SK-N-SH (cell line): ENCODE measurements around the gene COX8A. TPM values are rescaled to one million over a fixed set of nuclear protein-coding genes. Genes with fewer than 3 reads are reported as not detected.

Source experiments
- CTCF ChIA-PET: fragments of 300-600, 350-600 bp; formaldehyde crosslinking; extraction: SDS; loops from one replicate; lab custom pipeline; 2021; lab: Yijun Ruan, JAX
- POLR2A ChIA-PET: fragments of 350-600 bp; sonication (Branson Sonifier 250); formaldehyde crosslinking; extraction: SDS; loops from one replicate; lab custom pipeline; 2020; ENCODE audit warnings: antibody characterized with exemption, inconsistent platforms; lab: Yijun Ruan, JAX
- DNase-seq: peaks from one replicate; pipeline ENCODE4 v3.0.0; 2012
- H2AFZ ChIP-seq: fragments of 200-600 bp; sonication (generic); 2 replicates; pipeline ENCODE4 v1.8.1; 2016; ENCODE audit warnings: antibody characterized with exemption, mild to moderate bottlenecking, low read depth
- H3F3A ChIP-seq: fragments of 200-600 bp; sonication (generic); replicated peaks from 2 replicates; pipeline ENCODE3; 2016; ENCODE audit warnings: antibody characterized with exemption, mild to moderate bottlenecking; ENCODE audit not compliant: insufficient read depth
- H3K27ac ChIP-seq, 2 experiments: fragments of 200-500 bp in 1 of 2; fragments of 200-600 bp in 1 of 2; sonication (Bioruptor generic) in 1 of 2; sonication (generic), shearing (Covaris generic) in 1 of 2; 2 replicates each; pipeline versions ENCODE4 v1.5.1 to v1.6.1; 2014 to 2016; ENCODE audit warnings: low read depth in 2 of 2, inconsistent platforms in 1 of 2, low read length in 1 of 2, mild to moderate bottlenecking in 1 of 2, mixed read lengths in 1 of 2
- H3K27me3 ChIP-seq: fragments of 200-600 bp; sonication (generic), shearing (Covaris generic); 2 replicates; pipeline ENCODE4 v1.6.1; 2016; ENCODE audit warnings: mixed run types; ENCODE audit not compliant: insufficient read depth
- H3K36me3 ChIP-seq, 2 experiments: fragments of 200-500 bp in 1 of 2; fragments of 200-600 bp in 1 of 2; sonication (Bioruptor generic) in 1 of 2; sonication (generic) in 1 of 2; replicated peaks in 1 of 2; 2 replicates each; pipeline versions ENCODE3 to v1.5.1; 2014 to 2016; ENCODE audit warnings: low read length in 1 of 2, mild to moderate bottlenecking in 1 of 2; ENCODE audit not compliant: insufficient read depth in 2 of 2, control insufficient read depth in 1 of 2
- H3K4me1 ChIP-seq, 2 experiments: fragments of 200-500 bp in 1 of 2; fragments of 200-600 bp in 1 of 2; sonication (Bioruptor generic) in 1 of 2; sonication (generic), shearing (Covaris generic) in 1 of 2; 2 replicates each; pipeline versions ENCODE4 v1.5.1 to v1.6.1; 2014 to 2016; ENCODE audit warnings: low read depth in 1 of 2, low read length in 1 of 2, mixed run types in 1 of 2; ENCODE audit not compliant: insufficient read depth in 2 of 2, control insufficient read depth in 1 of 2
- H3K4me2 ChIP-seq: fragments of 200-600 bp; sonication (generic), shearing (Covaris generic); 2 replicates; pipeline ENCODE4 v1.6.1; 2017; ENCODE audit warnings: mixed run types
- H3K4me3 ChIP-seq, 2 experiments: fragments of 200-500 bp in 1 of 2; fragments of 200-600 bp in 1 of 2; sonication (Bioruptor generic) in 1 of 2; sonication (generic), shearing (Covaris generic) in 1 of 2; 2 replicates each; pipeline versions ENCODE4 v1.5.1 to v1.8.1; 2014 to 2016; ENCODE audit warnings: low read depth in 2 of 2, inconsistent platforms in 1 of 2, low read length in 1 of 2, mild to moderate bottlenecking in 1 of 2, mixed read lengths in 1 of 2, moderate library complexity in 1 of 2
- H3K79me2 ChIP-seq: fragments of 200-600 bp; sonication (generic); 2 replicates; pipeline ENCODE4 v1.8.1; 2017; ENCODE audit warnings: mild to moderate bottlenecking; ENCODE audit not compliant: insufficient read depth
- H3K9ac ChIP-seq: fragments of 200-600 bp; sonication (generic); 2 replicates; pipeline ENCODE4 v1.6.1; 2017; ENCODE audit warnings: mixed run types
- H3K9me2 ChIP-seq: fragments of 200-600 bp; sonication (generic); 2 replicates; pipeline ENCODE4 v1.6.1; 2017; ENCODE audit warnings: mixed run types
- H3K9me3 ChIP-seq: fragments of 200-600 bp; sonication (generic); 2 replicates; pipeline ENCODE4 v1.6.1; 2017; ENCODE audit warnings: mixed run types, mild to moderate bottlenecking, moderate library complexity
- H4K20me1 ChIP-seq: fragments of 200-600 bp; sonication (generic); 2 replicates; pipeline ENCODE4 v1.6.1; 2017; ENCODE audit warnings: mild to moderate bottlenecking, mixed run types; ENCODE audit not compliant: insufficient read depth
- CHD2 ChIP-seq: fragments of 150-350 bp; IDR thresholded peaks from 2 replicates; pipeline ENCODE4 v1.6.1; 2018; ENCODE audit warnings: low read length; ENCODE audit not compliant: partially characterized antibody
- ELF1 ChIP-seq: IDR thresholded peaks from 2 replicates; pipeline ENCODE4 v1.4.0; 2012
- EZH2phosphoT487 ChIP-seq: fragments of 200-600 bp; sonication (generic); IDR thresholded peaks from 2 replicates; pipeline ENCODE4 v1.6.1; 2017; ENCODE audit warnings: low read depth, mixed run types, mild to moderate bottlenecking, antibody characterized with exemption, moderate library complexity, borderline replicate concordance
- FOXJ3 ChIP-seq: sonication (generic); formaldehyde crosslinking; IDR thresholded peaks from 2 replicates; pipeline ENCODE4 v1.5.1; 2020; ENCODE audit warnings: mild to moderate bottlenecking, missing genetic modification reagents
- FOXM1 ChIP-seq: IDR thresholded peaks from 2 replicates; pipeline ENCODE4 v1.4.0; 2012; ENCODE audit warnings: low read depth, mild to moderate bottlenecking
- GATA2 ChIP-seq: sonication (generic); formaldehyde crosslinking; IDR thresholded peaks from 2 replicates; pipeline ENCODE4 v1.5.0; 2020; ENCODE audit warnings: mild to moderate bottlenecking, missing genetic modification reagents
- MEF2A ChIP-seq: IDR thresholded peaks from 2 replicates; pipeline ENCODE4 v1.4.0; 2012; ENCODE audit warnings: low read depth, borderline replicate concordance
- NFIC ChIP-seq: IDR thresholded peaks from 2 replicates; pipeline ENCODE4 v1.4.0; 2012; ENCODE audit warnings: borderline replicate concordance
- POLR2AphosphoS5 ChIP-seq: IDR thresholded peaks from 2 replicates; pipeline ENCODE4 v1.6.1; 2012; ENCODE audit warnings: low read depth, low read length
- RCOR1 ChIP-seq: fragments of 150-350 bp; IDR thresholded peaks from 2 replicates; pipeline ENCODE4 v1.6.1; 2017; ENCODE audit warnings: antibody characterized with exemption, low read length
- RXRA ChIP-seq: IDR thresholded peaks from 2 replicates; pipeline ENCODE4 v1.4.0; 2012; ENCODE audit warnings: low read depth, mild to moderate bottlenecking, borderline replicate concordance
- SMC3 ChIP-seq: IDR thresholded peaks from 2 replicates; pipeline ENCODE4 v1.6.1; 2012; ENCODE audit warnings: low read depth, low read length, improper control_type of control experiment
- TAF1 ChIP-seq: IDR thresholded peaks from 2 replicates; pipeline ENCODE4 v1.6.1; 2012; ENCODE audit warnings: low read depth, mild to moderate bottlenecking, low read length, moderate library complexity, borderline replicate concordance
- TCF12 ChIP-seq: IDR thresholded peaks from 2 replicates; pipeline ENCODE4 v1.4.0; 2012
- WGBS: methylation state at CpG from one replicate; pipeline ENCODE4 v1.1.6; 2017; ENCODE audit warnings: low lambda C conversion rate; 5-methylcytosine and 5-hydroxymethylcytosine counted together
- polyA plus RNA-seq, 3 experiments: library from polyadenylated mRNA; depleted of rRNA; stranded (reverse); fragments of >200 nt; gene quantifications; 2 replicates each; pipeline ENCODE4 v1.2.3, GENCODE V29; 2012
- TF ChIP-seq, protein P1 (sequence below): IDR thresholded peaks from 2 replicates; pipeline ENCODE4 v1.4.0; 2012; ENCODE audit warnings: low read depth, borderline replicate concordance
- TF ChIP-seq, protein P2 (sequence below): IDR thresholded peaks from 2 replicates; pipeline ENCODE4 v1.4.0; 2012; ENCODE audit warnings: low read depth, borderline replicate concordance
- TF ChIP-seq, protein P3 (sequence below): IDR thresholded peaks from 2 replicates; pipeline ENCODE4; 2012
- TF ChIP-seq, protein P4 (sequence below): fragments of 150-350 bp; IDR thresholded peaks from 2 replicates; pipeline ENCODE4 v1.6.1; 2016; ENCODE audit warnings: mild to moderate bottlenecking, low read depth, low read length

COX8A gene
- polyA plus RNA-seq, 1 of the 3 experiments (the other 2 are of a cell fraction), result 824 TPM

DNA sequence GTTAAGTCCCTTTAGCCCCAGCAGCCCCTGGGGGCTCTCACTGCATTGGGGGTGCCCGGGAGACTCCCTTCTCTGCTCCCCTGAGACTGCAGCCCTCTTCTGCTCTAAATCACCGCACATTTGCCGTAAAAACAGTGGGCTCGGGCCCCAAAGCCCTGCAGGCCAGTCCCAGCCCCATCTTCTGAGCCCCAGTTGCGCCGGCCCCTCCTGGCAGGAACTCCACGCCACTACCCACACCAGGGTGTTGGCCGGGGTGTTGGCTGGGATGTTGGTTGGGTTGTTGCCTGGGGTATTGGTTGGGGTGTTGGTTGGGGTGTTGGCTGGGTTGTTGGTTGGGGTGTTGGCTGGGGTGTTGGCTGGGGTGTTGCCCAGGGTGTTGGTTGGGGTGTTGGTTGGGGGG lies 35.3 kb downstream of the COX8A start:
- POLR2A ChIA-PET, result interaction anchor here (0.6 kb wide), 1 partner anchor 153 kb away, joined by 3 read pairs; no protein-coding TSS in a partner anchor
- 98% methylated on average over 8 of the region's 8 CpGs for WGBS
- peaks cover 0 to 3% of the 10 kb centered on the region in 2 experiments for H3K36me3 ChIP-seq
- no peak overlapping the region for H3K27ac ChIP-seq
- no peaks in the 10 kb centered on the region for H3K79me2 ChIP-seq
- DNase-seq, result no peak
- peaks cover 0 to 13% of the 10 kb centered on the region in 2 experiments; a peak in 2 of 4 replicates for H3K4me1 ChIP-seq
- H4K20me1 ChIP-seq, result 0 out of 2 replicates have a peak, but pooled peaks cover under 1% of the 10 kb centered on the region
- CTCF ChIA-PET, result interaction anchor here (0.9 to 1.4 kb wide), 2 partner anchors 10 to 21 kb away, joined by 3 read pairs; no protein-coding TSS in a partner anchor
- no peaks in the 10 kb centered on the region for H3K27me3 ChIP-seq
- H3K9ac ChIP-seq, result no peak overlapping the region
- H3K4me3 ChIP-seq, result no peak overlapping the region
- H3K9me2 ChIP-seq, result no peaks in the 10 kb centered on the region
- H3K9me3 ChIP-seq, result no peaks in the 10 kb centered on the region
- H3K4me2 ChIP-seq, result no peak overlapping the region
- no peak for TF ChIP-seq RCOR1
- no peak for TF ChIP-seq TAF1
- TF ChIP-seq, protein P1, sequence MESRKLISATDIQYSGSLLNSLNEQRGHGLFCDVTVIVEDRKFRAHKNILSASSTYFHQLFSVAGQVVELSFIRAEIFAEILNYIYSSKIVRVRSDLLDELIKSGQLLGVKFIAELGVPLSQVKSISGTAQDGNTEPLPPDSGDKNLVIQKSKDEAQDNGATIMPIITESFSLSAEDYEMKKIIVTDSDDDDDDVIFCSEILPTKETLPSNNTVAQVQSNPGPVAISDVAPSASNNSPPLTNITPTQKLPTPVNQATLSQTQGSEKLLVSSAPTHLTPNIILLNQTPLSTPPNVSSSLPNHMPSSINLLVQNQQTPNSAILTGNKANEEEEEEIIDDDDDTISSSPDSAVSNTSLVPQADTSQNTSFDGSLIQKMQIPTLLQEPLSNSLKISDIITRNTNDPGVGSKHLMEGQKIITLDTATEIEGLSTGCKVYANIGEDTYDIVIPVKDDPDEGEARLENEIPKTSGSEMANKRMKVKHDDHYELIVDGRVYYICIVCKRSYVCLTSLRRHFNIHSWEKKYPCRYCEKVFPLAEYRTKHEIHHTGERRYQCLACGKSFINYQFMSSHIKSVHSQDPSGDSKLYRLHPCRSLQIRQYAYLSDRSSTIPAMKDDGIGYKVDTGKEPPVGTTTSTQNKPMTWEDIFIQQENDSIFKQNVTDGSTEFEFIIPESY, result no peak
- TF ChIP-seq, protein P2, sequence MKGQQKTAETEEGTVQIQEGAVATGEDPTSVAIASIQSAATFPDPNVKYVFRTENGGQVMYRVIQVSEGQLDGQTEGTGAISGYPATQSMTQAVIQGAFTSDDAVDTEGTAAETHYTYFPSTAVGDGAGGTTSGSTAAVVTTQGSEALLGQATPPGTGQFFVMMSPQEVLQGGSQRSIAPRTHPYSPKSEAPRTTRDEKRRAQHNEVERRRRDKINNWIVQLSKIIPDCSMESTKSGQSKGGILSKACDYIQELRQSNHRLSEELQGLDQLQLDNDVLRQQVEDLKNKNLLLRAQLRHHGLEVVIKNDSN, result no peak
- no peak for TF ChIP-seq FOXJ3 (CRISPR knock-in tag)
- no peak for TF ChIP-seq MEF2A
- no peak for TF ChIP-seq SMC3
- TF ChIP-seq, protein P3, sequence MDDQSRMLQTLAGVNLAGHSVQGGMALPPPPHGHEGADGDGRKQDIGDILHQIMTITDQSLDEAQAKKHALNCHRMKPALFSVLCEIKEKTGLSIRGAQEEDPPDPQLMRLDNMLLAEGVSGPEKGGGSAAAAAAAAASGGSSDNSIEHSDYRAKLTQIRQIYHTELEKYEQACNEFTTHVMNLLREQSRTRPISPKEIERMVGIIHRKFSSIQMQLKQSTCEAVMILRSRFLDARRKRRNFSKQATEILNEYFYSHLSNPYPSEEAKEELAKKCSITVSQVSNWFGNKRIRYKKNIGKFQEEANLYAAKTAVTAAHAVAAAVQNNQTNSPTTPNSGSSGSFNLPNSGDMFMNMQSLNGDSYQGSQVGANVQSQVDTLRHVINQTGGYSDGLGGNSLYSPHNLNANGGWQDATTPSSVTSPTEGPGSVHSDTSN, result no peak
- TF ChIP-seq NFIC, result no peak
- TF ChIP-seq EZH2phosphoT487, result no peak
- no peaks in the 10 kb centered on the region for H3F3A ChIP-seq
- H2AFZ ChIP-seq, result no peak overlapping the region

DNA sequence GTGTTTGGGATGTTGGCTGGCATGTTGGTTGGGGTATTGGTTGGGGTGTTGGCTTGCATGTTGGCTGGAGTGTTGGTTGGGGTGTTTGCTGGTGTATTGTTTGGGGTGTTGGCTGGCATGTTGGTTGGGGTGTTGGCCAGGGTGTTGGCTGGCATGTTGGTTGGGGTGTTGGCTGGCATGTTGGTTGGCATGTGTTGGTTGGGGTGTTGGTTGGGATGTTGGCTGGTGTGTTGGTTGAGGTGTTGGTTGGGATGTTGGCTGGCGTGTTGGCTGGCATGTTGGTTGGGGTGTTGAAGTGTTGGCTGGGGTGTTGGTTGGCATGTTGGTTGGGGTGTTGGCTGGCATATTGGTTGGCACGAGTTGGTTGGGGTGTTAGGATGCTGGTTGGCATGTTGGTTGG lies 36.4 kb downstream of the COX8A start:
- H2AFZ ChIP-seq, result no peak overlapping the region
- no peaks in the 10 kb centered on the region for H3K9me3 ChIP-seq
- H3K36me3 ChIP-seq, result peaks cover 0 to 3% of the 10 kb centered on the region in 2 experiments
- H3K4me2 ChIP-seq, result no peak overlapping the region
- H3K27me3 ChIP-seq, result no peaks in the 10 kb centered on the region
- no peak overlapping the region for H3K9ac ChIP-seq
- no peaks in the 10 kb centered on the region for H3K9me2 ChIP-seq
- WGBS, result 96% methylated on average over 2 of the region's 2 CpGs
- no peaks in the 10 kb centered on the region for H4K20me1 ChIP-seq
- CTCF ChIA-PET, result no interaction called here
- POLR2A ChIA-PET, result no interaction called here
- TF ChIP-seq RXRA, result no peak
- TF ChIP-seq, protein P3, result no peak
- TF ChIP-seq TAF1, result no peak
- no peak for TF ChIP-seq ELF1
- no peak for TF ChIP-seq GATA2
- TF ChIP-seq, protein P1, result no peak
- TF ChIP-seq, protein P4, sequence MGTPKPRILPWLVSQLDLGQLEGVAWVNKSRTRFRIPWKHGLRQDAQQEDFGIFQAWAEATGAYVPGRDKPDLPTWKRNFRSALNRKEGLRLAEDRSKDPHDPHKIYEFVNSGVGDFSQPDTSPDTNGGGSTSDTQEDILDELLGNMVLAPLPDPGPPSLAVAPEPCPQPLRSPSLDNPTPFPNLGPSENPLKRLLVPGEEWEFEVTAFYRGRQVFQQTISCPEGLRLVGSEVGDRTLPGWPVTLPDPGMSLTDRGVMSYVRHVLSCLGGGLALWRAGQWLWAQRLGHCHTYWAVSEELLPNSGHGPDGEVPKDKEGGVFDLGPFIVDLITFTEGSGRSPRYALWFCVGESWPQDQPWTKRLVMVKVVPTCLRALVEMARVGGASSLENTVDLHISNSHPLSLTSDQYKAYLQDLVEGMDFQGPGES, result no peak
- TF ChIP-seq SMC3, result no peak
- no peak for TF ChIP-seq CHD2
- no peak for TF ChIP-seq TCF12
- TF ChIP-seq FOXM1, result no peak
- no peak for TF ChIP-seq RCOR1
- no peak for TF ChIP-seq POLR2AphosphoS5
- TF ChIP-seq, all 33 proteins: peak for 0
- H3K79me2 ChIP-seq, result no peaks in the 10 kb centered on the region
- H3K4me1 ChIP-seq, result peaks cover 0 to 13% of the 10 kb centered on the region in 2 experiments; a peak in 2 of 4 replicates
- H3K4me3 ChIP-seq, result no peak overlapping the region
- DNase-seq, result no peak
- no peak overlapping the region for H3K27ac ChIP-seq
- H3F3A ChIP-seq, result no peaks in the 10 kb centered on the region
